Retinal pigment epithelial cell (primary cell): Measurements from ENCODE around the gene HSD11B2.

Source experiments
- DNase-seq: peaks from one replicate; pipeline ENCODE4 v3.0.0-alpha.2; 2010; ENCODE audit warnings: low read depth
- H3K4me3 ChIP-seq: 2 replicates; pipeline ENCODE4 v1.5.1; 2011; ENCODE audit warnings: mild to moderate bottlenecking, low read length, control low read depth, moderate library complexity
- TF ChIP-seq, protein P1 (sequence below): conservative IDR thresholded peaks from 2 replicates; pipeline ENCODE4 v1.5.1; 2011; ENCODE audit warnings: low read depth, low read length, control low read depth, inconsistent platforms

HSD11B2 gene

GRCh38 chr16:67448580-67448979 lies 17.7 kb downstream of the HSD11B2 start:
- TF ChIP-seq, protein P1, sequence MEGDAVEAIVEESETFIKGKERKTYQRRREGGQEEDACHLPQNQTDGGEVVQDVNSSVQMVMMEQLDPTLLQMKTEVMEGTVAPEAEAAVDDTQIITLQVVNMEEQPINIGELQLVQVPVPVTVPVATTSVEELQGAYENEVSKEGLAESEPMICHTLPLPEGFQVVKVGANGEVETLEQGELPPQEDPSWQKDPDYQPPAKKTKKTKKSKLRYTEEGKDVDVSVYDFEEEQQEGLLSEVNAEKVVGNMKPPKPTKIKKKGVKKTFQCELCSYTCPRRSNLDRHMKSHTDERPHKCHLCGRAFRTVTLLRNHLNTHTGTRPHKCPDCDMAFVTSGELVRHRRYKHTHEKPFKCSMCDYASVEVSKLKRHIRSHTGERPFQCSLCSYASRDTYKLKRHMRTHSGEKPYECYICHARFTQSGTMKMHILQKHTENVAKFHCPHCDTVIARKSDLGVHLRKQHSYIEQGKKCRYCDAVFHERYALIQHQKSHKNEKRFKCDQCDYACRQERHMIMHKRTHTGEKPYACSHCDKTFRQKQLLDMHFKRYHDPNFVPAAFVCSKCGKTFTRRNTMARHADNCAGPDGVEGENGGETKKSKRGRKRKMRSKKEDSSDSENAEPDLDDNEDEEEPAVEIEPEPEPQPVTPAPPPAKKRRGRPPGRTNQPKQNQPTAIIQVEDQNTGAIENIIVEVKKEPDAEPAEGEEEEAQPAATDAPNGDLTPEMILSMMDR, result no peak
- no peak for DNase-seq
- no peak overlapping the region for H3K4me3 ChIP-seq

DNA sequence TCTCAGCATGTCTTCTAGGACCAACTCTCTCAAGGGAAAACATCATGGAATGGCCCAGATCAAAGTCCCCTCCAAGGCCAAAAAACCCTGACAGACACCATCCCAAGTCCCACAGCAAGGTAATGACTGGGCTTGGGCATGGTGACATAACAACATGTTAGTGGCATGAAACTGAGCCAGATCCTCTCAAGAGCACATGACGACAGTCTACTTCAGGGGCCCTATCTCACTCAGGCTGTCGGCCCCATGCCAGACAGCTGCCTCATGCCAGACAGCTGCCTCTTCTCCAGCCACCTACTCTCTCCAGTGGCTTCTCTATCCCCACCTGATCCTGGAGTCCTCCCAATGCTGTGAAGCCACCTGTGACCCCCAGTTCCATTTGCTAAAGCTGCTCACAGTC lies 18.4 kb downstream of the HSD11B2 start:
- TF ChIP-seq, protein P1, result no peak
- DNase-seq, result no peak
- no peak overlapping the region for H3K4me3 ChIP-seq

DNA sequence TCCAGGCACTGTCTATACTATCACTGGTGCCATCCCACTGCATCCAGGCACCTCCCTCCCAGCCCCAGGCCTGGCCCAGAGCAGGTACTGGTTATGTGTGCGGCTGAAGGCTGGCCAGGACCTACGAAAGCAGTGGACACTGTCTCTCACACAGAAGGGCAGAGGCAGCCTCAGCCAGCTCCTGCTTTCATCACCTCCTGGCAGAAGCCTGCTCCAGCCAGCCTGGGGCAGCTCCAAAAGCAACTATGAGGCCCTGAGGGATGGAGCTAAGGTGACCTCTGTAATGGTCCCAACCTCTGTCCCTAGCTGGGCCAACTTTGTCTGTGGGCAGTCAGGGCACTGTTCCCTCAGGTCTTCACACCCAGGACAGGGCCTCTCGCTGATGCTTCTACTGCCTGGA lies 18.8 kb downstream of the HSD11B2 start:
- DNase-seq, result no peak
- TF ChIP-seq, protein P1, result no peak
- H3K4me3 ChIP-seq, result no peak overlapping the region

DNA sequence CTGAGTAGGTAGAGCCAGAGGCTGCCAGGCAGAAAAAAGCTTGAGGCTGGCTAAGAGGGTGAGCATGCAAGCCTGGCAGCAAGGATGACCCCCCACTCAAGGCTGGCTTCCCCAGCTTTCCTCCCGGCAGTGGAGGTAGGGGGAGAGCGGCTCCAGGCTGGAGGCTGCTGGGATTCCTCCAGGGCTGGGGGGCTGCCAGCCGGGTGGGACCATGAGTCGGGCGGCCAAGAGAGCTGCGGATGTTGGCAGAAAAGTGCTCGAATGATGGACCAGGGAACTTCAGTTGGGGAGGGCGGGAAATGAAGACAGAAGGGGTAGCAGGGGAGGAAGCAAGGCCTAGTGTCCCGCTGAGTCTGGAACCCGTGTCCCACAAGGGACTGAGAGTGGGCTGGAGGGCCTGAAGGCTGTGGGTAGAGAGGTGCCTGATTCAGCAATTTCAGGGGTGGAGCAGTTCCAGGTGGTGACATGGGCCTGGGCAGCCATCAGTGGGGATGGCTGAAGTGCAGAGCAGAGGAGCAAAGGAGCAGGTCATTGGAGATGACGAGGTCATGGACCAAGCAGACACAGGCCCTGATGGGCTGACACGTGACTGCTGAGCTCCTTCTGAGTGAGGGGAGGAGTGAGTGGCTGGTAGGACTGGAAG lies 20.3 kb downstream of the HSD11B2 start:
- no peak for DNase-seq
- H3K4me3 ChIP-seq, result no peak overlapping the region
- TF ChIP-seq, protein P1, result no peak

DNA sequence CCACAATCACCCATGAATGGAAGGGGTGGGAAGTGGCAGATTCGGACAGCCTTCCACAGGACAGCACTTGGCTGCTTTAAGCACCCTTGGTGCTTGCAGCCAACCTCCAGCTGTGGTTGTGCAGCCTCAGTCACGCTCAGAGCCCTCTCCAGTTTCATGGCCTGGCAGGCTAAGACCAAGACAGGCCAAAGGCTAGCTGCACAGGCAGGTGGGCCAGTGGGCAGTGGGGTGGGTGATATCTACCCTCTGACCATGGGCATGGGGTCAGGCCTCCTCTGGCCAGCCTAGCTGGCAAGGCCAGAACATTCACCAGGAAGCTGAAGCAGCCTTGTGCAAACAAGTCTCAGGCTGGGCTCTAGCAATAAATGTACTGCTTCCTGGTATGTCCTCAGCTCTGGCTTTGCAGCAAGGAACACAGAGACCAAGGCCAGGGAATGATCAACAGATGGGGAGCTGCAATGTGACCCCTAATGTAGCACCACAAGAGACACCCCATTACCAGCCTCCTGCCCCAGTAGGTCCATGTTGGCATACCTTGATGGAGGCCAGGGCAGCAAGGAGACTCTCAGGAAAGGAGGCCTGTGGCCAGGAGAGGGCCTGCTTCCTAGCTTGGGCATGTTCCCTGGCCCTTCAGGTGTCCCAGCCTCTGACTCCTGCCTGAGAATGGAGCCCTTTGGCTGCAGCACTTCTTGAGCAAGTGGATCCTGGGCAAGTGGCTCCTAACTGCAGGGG lies 20.9 kb downstream of the HSD11B2 start:
- no peak for DNase-seq

GRCh38 chr16:67454104-67454503 lies 23.2 kb downstream of the HSD11B2 start:
- no peak overlapping the region for H3K4me3 ChIP-seq
- TF ChIP-seq, protein P1, result no peak
- no peak for DNase-seq

More for the DNA sequence above, 20.9 kb downstream of the HSD11B2 start:
- no peak overlapping the region for H3K4me3 ChIP-seq
- TF ChIP-seq, protein P1, result no peak

GRCh38 chr16:67454852-67455251 lies 23.9 kb downstream of the HSD11B2 start:
- H3K4me3 ChIP-seq, result no peak overlapping the region
- no peak for DNase-seq
- TF ChIP-seq, protein P1, result no peak
